Fibroblast of mammary gland (primary cell): Measurements from ENCODE around the gene CACNA1C.

Experiments used
- DNase-seq: peaks from one replicate; pipeline ENCODE4 v3.0.0-alpha.2; 2010; ENCODE audit warnings: low read depth
- H3K4me3 ChIP-seq: 2 replicates; pipeline ENCODE4 v1.5.1; 2011; ENCODE audit warnings: low read depth, mild to moderate bottlenecking, low read length, moderate library complexity; ENCODE audit not compliant: control insufficient read depth
- TF ChIP-seq, protein P1 (sequence below): conservative IDR thresholded peaks from 2 replicates; pipeline ENCODE4 v1.5.1; 2011; ENCODE audit warnings: low read depth, low read length, inconsistent platforms; ENCODE audit not compliant: control insufficient read depth, insufficient read depth

CACNA1C gene

DNA sequence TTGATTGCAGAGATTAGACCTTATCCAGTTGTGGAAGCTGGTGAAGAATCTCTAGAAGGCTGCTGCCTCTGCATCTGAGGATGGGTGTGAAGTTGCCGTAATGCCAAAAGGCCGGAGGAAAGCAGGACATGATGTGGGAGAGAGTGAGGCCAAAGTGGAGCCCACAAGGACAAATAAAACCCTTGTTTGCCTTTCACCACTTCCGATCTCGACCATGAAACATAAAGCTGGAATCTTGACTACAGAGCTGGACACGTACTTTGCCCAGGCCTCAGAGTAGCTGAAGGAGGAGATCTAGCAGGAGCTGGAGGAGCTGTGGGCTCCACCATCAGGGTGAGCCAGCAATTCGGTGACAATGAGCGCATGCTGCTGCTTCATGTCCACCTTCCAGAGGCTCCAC is 5.0 kb upstream of the CACNA1C start:
- TF ChIP-seq, protein P1, sequence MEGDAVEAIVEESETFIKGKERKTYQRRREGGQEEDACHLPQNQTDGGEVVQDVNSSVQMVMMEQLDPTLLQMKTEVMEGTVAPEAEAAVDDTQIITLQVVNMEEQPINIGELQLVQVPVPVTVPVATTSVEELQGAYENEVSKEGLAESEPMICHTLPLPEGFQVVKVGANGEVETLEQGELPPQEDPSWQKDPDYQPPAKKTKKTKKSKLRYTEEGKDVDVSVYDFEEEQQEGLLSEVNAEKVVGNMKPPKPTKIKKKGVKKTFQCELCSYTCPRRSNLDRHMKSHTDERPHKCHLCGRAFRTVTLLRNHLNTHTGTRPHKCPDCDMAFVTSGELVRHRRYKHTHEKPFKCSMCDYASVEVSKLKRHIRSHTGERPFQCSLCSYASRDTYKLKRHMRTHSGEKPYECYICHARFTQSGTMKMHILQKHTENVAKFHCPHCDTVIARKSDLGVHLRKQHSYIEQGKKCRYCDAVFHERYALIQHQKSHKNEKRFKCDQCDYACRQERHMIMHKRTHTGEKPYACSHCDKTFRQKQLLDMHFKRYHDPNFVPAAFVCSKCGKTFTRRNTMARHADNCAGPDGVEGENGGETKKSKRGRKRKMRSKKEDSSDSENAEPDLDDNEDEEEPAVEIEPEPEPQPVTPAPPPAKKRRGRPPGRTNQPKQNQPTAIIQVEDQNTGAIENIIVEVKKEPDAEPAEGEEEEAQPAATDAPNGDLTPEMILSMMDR: no peak
- no peak overlapping the region for H3K4me3 ChIP-seq
- DNase-seq: no peak

DNA sequence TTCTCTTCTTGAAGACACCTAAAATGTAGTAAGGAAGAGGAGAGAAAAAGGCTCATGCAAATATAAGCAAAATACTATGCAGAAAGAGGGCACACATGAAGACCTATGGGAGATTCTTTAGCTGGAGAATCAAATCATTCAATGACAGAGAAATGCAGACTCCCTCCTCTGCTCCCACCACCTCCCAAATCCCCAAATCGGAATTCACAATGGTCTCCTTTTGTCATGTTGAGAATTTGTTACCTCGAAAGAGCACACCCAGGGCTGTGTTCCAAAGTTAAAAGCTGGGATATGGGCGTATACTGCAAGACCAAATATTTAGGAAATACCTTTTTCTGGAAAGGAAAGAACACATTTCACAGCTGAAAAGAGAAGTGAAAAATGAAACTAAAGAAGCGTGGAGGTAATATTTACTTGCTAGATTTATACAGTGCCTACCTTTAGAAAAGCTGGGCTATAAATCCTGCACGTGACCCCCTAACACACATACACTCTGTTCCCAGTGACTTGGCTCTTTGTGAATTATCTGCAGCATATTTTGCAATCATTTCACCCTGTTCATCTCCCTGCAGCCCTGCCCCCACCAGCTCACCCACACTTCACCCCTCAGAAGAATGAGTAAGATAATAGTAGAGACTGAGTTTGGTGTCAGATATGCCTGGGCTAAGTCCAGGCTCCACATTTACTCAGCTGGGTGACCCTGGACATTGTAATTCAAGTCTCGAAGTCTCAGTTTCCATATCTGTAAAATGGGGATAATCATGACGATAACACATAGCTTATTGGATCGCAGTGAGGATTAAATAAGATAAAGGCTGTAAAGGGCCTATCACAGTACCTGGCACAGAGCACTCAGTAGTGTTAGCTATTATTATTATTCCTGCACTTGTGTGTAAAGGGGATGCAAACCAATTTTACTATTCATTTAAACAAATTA is 2.9 kb upstream of the CACNA1C start:
- TF ChIP-seq, protein P1: no peak
- H3K4me3 ChIP-seq: no peak overlapping the region
- DNase-seq: peak; percentile 57

DNA sequence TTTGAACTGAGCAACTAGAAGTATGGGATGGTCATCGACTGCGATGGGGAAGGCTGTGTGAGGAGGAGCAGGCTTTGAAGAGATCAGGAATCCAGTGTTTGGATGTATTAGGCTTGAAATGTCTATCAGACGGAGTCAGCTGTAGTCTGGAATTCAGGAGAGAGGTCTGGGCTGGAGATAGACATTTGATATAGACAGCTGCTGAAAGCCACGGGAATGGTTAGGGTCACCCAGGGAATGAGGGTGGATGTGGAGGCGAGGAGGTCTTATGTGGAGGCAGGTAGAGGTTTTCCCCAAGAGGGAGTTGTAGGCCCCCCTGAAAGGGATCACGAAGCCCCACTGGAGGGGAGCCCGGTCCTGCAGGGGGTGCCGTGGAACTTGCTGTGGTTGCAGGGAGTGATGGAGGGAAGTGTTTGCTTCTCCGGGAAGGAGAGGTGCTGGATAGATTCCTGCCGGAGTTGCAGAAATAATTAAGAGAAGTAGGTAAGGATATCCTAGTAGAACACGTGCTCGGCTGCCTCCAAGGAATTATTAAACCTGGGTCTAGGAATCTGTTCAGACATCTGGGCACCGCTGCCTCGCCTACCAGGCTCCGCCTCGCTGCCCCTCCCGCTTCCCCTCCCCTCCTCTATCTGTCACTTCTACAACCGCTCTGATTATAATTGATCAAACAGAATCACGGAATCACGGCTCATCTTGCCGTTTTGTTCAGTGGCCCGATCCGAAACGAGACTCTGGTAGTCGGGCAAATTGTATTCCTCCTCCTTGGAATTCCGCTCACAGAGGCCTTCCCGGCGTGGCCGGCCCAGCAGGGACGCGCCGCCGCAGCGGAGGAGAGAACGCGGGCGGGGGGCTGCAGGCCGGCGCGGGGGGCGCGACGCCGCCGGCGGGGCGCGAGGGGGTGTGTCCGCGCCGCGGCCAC is 826 bp upstream of the CACNA1C start:
- TF ChIP-seq, protein P1: no peak
- DNase-seq: no peak
- peak overlapping the region; percentile 50 for H3K4me3 ChIP-seq

DNA sequence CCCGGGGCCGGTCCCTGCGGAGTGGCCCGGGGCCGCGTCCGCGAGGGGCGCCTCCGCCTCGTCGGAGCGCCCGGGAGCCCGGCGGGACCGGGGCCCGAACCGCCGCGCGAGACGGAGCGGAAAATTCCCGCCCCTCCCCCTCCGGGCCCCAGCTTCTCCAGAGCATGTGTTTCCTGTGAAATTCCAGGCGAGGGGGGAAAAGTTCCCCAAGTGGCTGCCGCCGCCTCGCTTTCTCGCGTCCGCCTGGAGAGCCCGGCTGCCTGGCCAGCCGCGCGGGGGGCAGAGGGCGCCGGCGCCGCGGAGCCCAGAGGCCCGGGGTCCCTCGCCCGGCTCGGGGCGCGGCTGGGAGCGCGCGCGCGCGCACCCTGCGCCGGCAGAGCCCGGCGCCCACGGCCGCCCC is 904 bp downstream of the CACNA1C start:
- TF ChIP-seq, protein P1: no peak
- H3K4me3 ChIP-seq: peak overlapping the region; percentile 66
- peak; percentile 33 for DNase-seq

DNA sequence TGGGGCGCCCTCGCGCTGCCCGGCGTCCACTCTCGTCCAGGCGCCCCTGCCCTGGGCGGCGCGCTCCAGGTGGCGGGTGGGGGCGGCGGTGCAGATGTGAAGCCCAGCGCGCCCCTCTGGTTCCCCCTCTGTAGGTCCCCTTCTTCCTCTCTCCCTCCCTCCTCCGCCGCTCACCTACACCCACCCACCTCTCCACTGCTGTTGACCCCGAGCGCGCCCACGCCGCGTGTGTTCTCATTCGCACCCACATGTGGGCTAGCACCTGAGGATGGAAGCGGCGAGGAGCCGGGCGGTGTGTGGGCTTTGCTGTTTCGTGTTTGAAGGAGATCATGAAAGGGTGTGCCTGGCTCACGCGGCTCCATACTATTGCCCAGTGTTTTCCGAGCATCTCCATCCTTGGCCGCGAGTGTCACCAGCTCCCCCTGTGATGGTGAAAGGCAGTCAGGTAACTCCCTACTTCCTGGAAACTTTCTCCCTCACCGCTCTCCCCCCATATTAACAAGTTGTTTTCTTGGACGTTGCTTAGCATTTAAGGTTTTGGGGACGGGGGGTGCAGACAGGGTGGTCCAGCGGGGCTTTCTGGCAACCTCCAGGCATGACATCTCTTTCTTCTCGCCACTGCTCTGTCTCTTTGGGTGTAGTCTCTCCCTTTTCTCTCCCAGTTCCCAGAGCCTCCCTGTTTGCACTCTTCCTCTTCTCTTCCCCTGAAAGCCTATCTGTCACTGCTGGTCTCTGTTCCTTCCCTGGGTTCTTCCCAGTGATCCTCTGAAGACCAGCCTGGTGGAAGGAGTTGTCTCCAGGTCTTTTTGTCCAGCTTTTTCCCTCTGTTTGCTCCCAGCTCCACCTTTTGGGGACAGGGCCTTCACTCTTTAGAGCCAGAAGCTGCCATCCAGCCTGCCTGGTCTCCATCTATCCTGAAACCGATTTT is 1.6 kb downstream of the CACNA1C start:
- H3K4me3 ChIP-seq: peak overlapping the region; percentile 66
- DNase-seq: no peak
- TF ChIP-seq, protein P1: no peak
